LNCAP (cell line): ENCODE data around the gene FCN1.

Experiments used
- CTCF ChIP-seq: fragments of 450-650 bp; IDR thresholded peaks from 2 replicates; pipeline ENCODE4 v1.5.1; 2017; ENCODE audit warnings: mild to moderate bottlenecking

The FCN1 gene

GRCh38 chr9:134871697-134872340 lies 45.9 kb downstream of the FCN1 start:
- TF ChIP-seq CTCF: no peak

- TF ChIP-seq CTCF: no peak
Measured at GRCh38 chr9:134870746-134871662, 46.7 kb downstream of the FCN1 start.

- TF ChIP-seq CTCF: no peak
Measured at GRCh38 chr9:134870301-134870694, 47.4 kb downstream of the FCN1 start.

- TF ChIP-seq CTCF: no peak
Measured at GRCh38 chr9:134869554-134870300, 48.0 kb downstream of the FCN1 start.

- no peak for TF ChIP-seq CTCF
Measured at GRCh38 chr9:134868751-134869553, 48.8 kb downstream of the FCN1 start.

GRCh38 chr9:134867917-134868750 lies 49.6 kb downstream of the FCN1 start:
- TF ChIP-seq CTCF: no peak
